Right atrium auricular region (tissue), 2 donors: ENCODE measurements around the gene SLC9A8. TPM values are rescaled to one million over a fixed set of nuclear protein-coding genes. Genes with fewer than 3 reads are reported as not detected.

ENCODE experiments used
- DNase-seq: peaks from one replicate; pipeline ENCODE4 v3.0.0-alpha.2; 2019; ENCODE audit warnings: low spot score
- H3K27ac ChIP-seq, 2 donors: fragments of 200-600 bp; sonication (generic); 1 replicate in 1 of 2; 2 replicates in 1 of 2; pipeline ENCODE4 v1.5.1; 2016 to 2019
- H3K27me3 ChIP-seq, 2 donors: fragments of 200-600 bp; sonication (generic); one replicate each; pipeline versions ENCODE4 v1.5.1 to v1.6.0; 2017 to 2019
- H3K36me3 ChIP-seq: fragments of 200-600 bp; sonication (generic); one replicate; pipeline ENCODE4 v1.5.1; 2016
- H3K4me1 ChIP-seq, 2 donors: fragments of 200-600 bp; sonication (generic); one replicate each; pipeline versions ENCODE4 v1.5.1 to v1.6.0; 2017 to 2019
- H3K4me3 ChIP-seq, 2 donors: fragments of 200-600 bp; sonication (generic); 1 replicate in 1 of 2; 2 replicates in 1 of 2; pipeline ENCODE4 v1.5.1; 2017 to 2019; ENCODE audit warnings: mild to moderate bottlenecking in 1 of 2, moderate library complexity in 1 of 2
- H3K9me3 ChIP-seq, 2 donors: fragments of 200-600 bp; sonication (generic); one replicate each; pipeline ENCODE4 v1.5.1; 2019
- total RNA-seq, 2 donors: library from RNA; depleted of rRNA; stranded (reverse); fragments of >200 nt; gene quantifications; one replicate each; pipeline ENCODE4 v1.1.0, GENCODE V29; 2016
- TF ChIP-seq, protein P1 (sequence below), 2 donors: fragments of 200-600 bp; sonication (generic); IDR thresholded peaks; one replicate each; pipeline ENCODE4 v1.5.1; 2019; ENCODE audit warnings: antibody characterized with exemption in 2 of 2

Gene SLC9A8
- total RNA-seq, 2 donors from 2014 or later = 5.8 to 6.3 TPM

DNA sequence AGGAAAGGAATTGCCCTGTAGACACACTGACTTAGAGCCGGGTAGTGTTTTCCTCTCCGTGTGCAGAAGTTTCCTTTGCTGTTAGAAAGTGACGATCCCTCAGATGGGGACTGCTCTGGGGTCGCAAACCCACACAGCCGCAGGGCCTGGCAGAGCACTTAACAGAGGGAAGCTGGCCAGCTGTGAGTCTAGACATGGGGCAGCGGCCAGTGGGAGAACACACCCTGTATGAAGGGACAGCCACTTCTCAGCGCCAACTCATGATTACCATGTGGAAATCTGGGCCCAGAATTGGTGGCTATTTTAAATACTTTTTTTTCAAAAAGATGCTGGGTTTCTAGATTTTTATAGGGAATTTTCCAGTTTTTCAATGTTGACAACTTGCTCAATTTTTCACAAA is 39.4 kb downstream of the SLC9A8 start:
- Histone ChIP-seq H3K4me3 (no peak overlapping the region), H3K36me3 (peaks cover 21% of the 10 kb centered on the region), H3K27me3 (no peaks in the 10 kb centered on the region), H3K4me1 (peaks cover 5 to 20% of the 10 kb centered on the region in 2 donors), H3K27ac (peak overlapping the region; percentile 58 to 63), H3K9me3 (no peaks in the 10 kb centered on the region)
- TF ChIP-seq, protein P1, sequence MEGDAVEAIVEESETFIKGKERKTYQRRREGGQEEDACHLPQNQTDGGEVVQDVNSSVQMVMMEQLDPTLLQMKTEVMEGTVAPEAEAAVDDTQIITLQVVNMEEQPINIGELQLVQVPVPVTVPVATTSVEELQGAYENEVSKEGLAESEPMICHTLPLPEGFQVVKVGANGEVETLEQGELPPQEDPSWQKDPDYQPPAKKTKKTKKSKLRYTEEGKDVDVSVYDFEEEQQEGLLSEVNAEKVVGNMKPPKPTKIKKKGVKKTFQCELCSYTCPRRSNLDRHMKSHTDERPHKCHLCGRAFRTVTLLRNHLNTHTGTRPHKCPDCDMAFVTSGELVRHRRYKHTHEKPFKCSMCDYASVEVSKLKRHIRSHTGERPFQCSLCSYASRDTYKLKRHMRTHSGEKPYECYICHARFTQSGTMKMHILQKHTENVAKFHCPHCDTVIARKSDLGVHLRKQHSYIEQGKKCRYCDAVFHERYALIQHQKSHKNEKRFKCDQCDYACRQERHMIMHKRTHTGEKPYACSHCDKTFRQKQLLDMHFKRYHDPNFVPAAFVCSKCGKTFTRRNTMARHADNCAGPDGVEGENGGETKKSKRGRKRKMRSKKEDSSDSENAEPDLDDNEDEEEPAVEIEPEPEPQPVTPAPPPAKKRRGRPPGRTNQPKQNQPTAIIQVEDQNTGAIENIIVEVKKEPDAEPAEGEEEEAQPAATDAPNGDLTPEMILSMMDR (IDR thresholded peaks at IDR 0.05) = no peak
- peak; percentile 67 for DNase-seq

DNA sequence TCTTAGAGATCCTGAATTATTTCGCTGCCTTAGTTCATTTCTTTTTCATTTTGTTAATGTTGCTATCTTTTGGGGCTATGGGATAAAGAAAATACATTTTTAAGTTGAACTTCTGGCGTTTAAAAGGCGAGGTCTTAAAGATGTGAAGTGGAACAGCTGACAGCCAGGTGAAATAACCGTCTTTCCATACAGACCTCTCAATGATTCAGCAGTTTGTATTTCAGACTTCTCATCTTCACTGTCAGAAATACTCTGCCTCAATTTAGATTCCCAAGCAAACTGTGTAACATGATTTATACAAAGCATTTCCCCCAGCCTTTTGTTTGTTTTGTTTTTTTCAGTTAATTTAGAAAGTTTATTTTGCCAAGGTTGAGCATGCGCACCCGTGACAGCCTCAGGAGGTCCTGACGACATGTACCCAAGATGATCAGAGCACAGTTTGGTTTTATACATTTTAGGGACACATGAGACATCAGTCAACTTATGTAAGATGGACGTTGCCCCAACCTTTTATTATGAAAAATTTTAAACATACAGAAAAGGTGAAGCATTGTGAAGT is 40.0 kb downstream of the SLC9A8 start:
- Histone ChIP-seq H3K4me1 (peaks cover 5 to 20% of the 10 kb centered on the region in 2 donors), H3K36me3 (peaks cover 21% of the 10 kb centered on the region), H3K9me3 (no peaks in the 10 kb centered on the region), H3K27ac (peak overlapping the region; percentile 58 to 63), H3K4me3 (no peak overlapping the region), H3K27me3 (no peaks in the 10 kb centered on the region)
- no peak for DNase-seq
- TF ChIP-seq, protein P1 (IDR thresholded peaks at IDR 0.05) = no peak

DNA sequence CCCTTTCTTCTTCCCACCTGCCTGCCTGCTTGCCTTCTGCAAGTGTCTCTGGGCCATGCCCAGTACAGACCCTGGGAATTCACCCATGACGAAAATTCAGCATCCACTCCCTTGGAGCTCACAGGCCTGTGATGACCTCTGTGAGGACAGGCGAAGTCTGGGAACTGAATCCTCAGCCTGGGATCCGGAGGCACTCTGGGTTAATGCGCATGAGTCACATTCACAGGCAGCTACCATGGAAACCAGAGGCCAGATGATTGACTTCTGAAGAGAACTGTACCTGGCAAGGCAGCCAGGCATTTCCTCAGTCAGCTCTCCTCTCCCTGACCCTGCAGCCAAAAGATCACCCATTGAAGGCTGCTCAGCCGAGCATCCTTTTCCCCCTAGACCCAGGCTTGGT is 41.0 kb downstream of the SLC9A8 start:
- peaks cover 14% of the 10 kb centered on the region for H3K36me3 ChIP-seq
- peaks cover 5 to 20% of the 10 kb centered on the region in 2 donors for H3K4me1 ChIP-seq
- no peaks in the 10 kb centered on the region for H3K9me3 ChIP-seq
- no peak overlapping the region for H3K27ac ChIP-seq
- TF ChIP-seq, protein P1 (IDR thresholded peaks at IDR 0.05) = no peak
- no peaks in the 10 kb centered on the region for H3K27me3 ChIP-seq
- DNase-seq = no peak
- H3K4me3 ChIP-seq = no peak overlapping the region

DNA sequence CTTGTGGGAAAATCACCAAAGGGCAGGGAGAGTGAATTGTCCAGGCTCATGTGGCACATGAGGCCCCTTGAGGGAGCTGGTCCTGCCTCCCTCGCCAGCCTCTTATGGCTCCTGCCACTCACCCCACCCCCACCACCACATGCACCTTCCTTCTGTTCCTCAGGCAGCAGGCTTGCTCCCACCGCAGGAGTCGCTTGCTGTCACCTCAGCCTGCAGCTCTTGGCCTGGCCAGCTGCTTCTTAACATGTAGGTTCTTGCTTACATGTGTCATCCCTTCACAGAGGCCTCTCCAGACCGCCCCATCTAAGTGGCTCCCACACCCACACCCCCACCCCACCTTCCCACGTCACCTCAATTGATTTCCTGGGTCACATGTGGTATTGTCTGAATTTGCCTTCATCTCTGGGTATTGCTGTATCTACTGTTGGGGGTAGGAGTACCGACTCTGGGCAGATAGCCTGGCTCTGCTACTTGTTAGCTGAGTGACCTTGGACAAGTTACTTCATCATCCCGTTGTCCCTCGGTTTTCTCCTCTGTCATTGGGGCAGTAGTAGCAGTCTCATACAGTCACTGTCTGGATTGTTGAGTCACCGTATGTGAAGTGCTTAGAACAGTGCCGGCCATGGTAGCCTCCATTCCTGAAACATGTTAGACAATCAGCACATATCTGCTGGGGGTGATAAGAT is 41.7 kb downstream of the SLC9A8 start:
- Histone ChIP-seq H3K27me3 (no peaks in the 10 kb centered on the region), H3K4me3 (no peak overlapping the region), H3K4me1 (peaks cover 5 to 20% of the 10 kb centered on the region in 2 donors), H3K9me3 (no peaks in the 10 kb centered on the region), H3K36me3 (peaks cover 14% of the 10 kb centered on the region), H3K27ac (no peak overlapping the region)
- TF ChIP-seq, protein P1 (IDR thresholded peaks at IDR 0.05) = no peak
- no peak for DNase-seq

DNA sequence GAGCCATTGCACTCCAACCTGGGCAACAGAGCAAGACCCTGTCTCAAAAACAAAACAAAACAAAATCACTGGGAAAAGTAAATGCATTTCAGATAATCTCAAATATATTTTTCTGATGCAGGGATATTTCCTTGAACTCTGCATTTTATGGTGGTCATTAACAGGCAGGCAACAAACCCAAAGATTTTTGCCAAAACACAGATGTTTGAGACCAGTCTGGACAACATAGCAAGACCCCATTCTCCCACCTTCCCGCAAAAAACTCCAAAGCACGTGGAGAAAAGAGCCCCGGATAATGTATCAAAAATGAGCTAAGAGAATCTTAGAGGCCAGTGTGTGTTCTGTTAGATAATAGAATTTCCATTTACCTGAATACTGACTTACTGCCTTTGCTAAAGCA is 44.3 kb downstream of the SLC9A8 start:
- Histone ChIP-seq H3K36me3 (peaks cover 18% of the 10 kb centered on the region), H3K27ac (no peak overlapping the region), H3K9me3 (no peaks in the 10 kb centered on the region), H3K4me3 (no peak overlapping the region), H3K27me3 (no peaks in the 10 kb centered on the region), H3K4me1 (peaks cover 0 to 7% of the 10 kb centered on the region in 2 donors)
- no peak for DNase-seq
- TF ChIP-seq, protein P1 (IDR thresholded peaks at IDR 0.05) = no peak
